Left ventricle myocardium inferior (tissue), 1 donor: ENCODE measurements around the gene CDH8. TPM values are rescaled to one million over a fixed set of nuclear protein-coding genes. Genes with fewer than 3 reads are reported as not detected.

ENCODE experiments used
- DNase-seq: peaks from one replicate; pipeline ENCODE4 v3.0.0-alpha.2; 2020
- H3K27ac ChIP-seq: fragments of 200-600 bp; replicated peaks from 2 replicates; pipeline ENCODE4 v1.8.0; 2021
- H3K27me3 ChIP-seq: fragments of 200-600 bp; 2 replicates; pipeline ENCODE4 v1.8.0; 2021; ENCODE audit warnings: low read depth
- H3K36me3 ChIP-seq: fragments of 200-600 bp; 2 replicates; pipeline ENCODE4 v1.8.0; 2021
- H3K4me1 ChIP-seq: fragments of 200-600 bp; 2 replicates; pipeline ENCODE4 v1.8.0; 2021
- H3K4me3 ChIP-seq: fragments of 200-600 bp; 2 replicates; pipeline ENCODE4 v1.8.0; 2021; ENCODE audit warnings: mild to moderate bottlenecking, moderate library complexity
- H3K9me3 ChIP-seq: fragments of 200-600 bp; replicated peaks from 2 replicates; pipeline ENCODE4 v1.8.0; 2021
- CTCF ChIP-seq: fragments of 200-600 bp; IDR thresholded peaks from 2 replicates; pipeline ENCODE4 v1.8.0; 2021; ENCODE audit warnings: antibody characterized with exemption, mild to moderate bottlenecking, borderline replicate concordance
- intact Hi-C: fragments of 100-400 bp; cut with micrococcal nuclease; formaldehyde crosslinking; loops from one replicate; pipeline ENCODE4 v1.11.0; 2022
- total RNA-seq: library from RNA; stranded (reverse); fragmentation: NEBNext Ultra II Directional; extraction: Animal tissue kit (Norgen Biotek cat#: 25700); gene quantifications from one replicate; pipeline ENCODE4 v1.2.1, GENCODE V29; 2021
- donor health status: DM: no; HTN: yes; CAD: no; lungs with severe emphysema.

Gene CDH8
- total RNA-seq, 1 donor from 2014 or later: 0.14 TPM

- intact Hi-C loops: no loop called here
- Histone ChIP-seq H3K36me3 (no peaks in the 10 kb centered on the region), H3K4me3 (no peak overlapping the region), H3K27me3 (no peaks in the 10 kb centered on the region), H3K4me1 (no peaks in the 10 kb centered on the region), H3K27ac (no peak overlapping the region), H3K9me3 (no peaks in the 10 kb centered on the region)
- no peak for TF ChIP-seq CTCF
- no peak for DNase-seq
These were observed 143.7 kb downstream of the CDH8 start for GRCh38 chr16:61892531-61892930.

- TF ChIP-seq CTCF: no peak
- no peak overlapping the region for H3K4me3 ChIP-seq
- intact Hi-C loops: no loop called here
- H3K36me3 ChIP-seq: no peaks in the 10 kb centered on the region
- no peak overlapping the region for H3K27ac ChIP-seq
- H3K27me3 ChIP-seq: no peaks in the 10 kb centered on the region
- no peaks in the 10 kb centered on the region for H3K9me3 ChIP-seq
- DNase-seq: no peak
- no peaks in the 10 kb centered on the region for H3K4me1 ChIP-seq
These were observed 144.8 kb downstream of the CDH8 start for GRCh38 chr16:61891460-61891859.

- TF ChIP-seq CTCF: no peak
- Histone ChIP-seq H3K27ac (no peak overlapping the region), H3K36me3 (no peaks in the 10 kb centered on the region), H3K27me3 (no peaks in the 10 kb centered on the region), H3K9me3 (no peaks in the 10 kb centered on the region), H3K4me1 (no peaks in the 10 kb centered on the region), H3K4me3 (no peak overlapping the region)
- intact Hi-C loops: no loop called here
- DNase-seq: no peak
These were observed 145.9 kb downstream of the CDH8 start for GRCh38 chr16:61890386-61890785.

GRCh38 chr16:61887903-61888302 lies 148.3 kb downstream of the CDH8 start:
- no peak overlapping the region for H3K27ac ChIP-seq
- H3K4me3 ChIP-seq: no peak overlapping the region
- no peaks in the 10 kb centered on the region for H3K27me3 ChIP-seq
- no peaks in the 10 kb centered on the region for H3K4me1 ChIP-seq
- peak; percentile 10 for DNase-seq
- H3K9me3 ChIP-seq: no peaks in the 10 kb centered on the region
- intact Hi-C loops: no loop called here
- no peak for TF ChIP-seq CTCF
- H3K36me3 ChIP-seq: no peaks in the 10 kb centered on the region

GRCh38 chr16:61885343-61885742 lies 150.9 kb downstream of the CDH8 start:
- H3K9me3 ChIP-seq: no peaks in the 10 kb centered on the region
- TF ChIP-seq CTCF: no peak
- DNase-seq: no peak
- no peaks in the 10 kb centered on the region for H3K4me1 ChIP-seq
- intact Hi-C loops: no loop called here
- H3K27me3 ChIP-seq: no peaks in the 10 kb centered on the region
- no peak overlapping the region for H3K4me3 ChIP-seq
- no peaks in the 10 kb centered on the region for H3K36me3 ChIP-seq
- H3K27ac ChIP-seq: no peak overlapping the region

GRCh38 chr16:61879306-61879705 lies 156.9 kb downstream of the CDH8 start:
- Histone ChIP-seq H3K36me3 (no peaks in the 10 kb centered on the region), H3K27ac (no peak overlapping the region), H3K27me3 (no peaks in the 10 kb centered on the region), H3K9me3 (no peaks in the 10 kb centered on the region), H3K4me3 (no peak overlapping the region), H3K4me1 (no peaks in the 10 kb centered on the region)
- TF ChIP-seq CTCF: no peak
- intact Hi-C loops: no loop called here
- no peak for DNase-seq
